Activated CD4-positive, alpha-beta T cell treated with anti-CD3 and anti-CD28 coated beads, Interleukin-2, Interleukin-6, amounts not matched to agents 100 ng/mL and 50 ng/mL, durations not matched to agents 16 hours and 8 hours (primary cell): ENCODE results near the gene KCNQ1.

Experiments used
- DNase-seq: peaks from one replicate; pipeline ENCODE4 v3.0.0-alpha.2; 2020

KCNQ1 gene

DNA sequence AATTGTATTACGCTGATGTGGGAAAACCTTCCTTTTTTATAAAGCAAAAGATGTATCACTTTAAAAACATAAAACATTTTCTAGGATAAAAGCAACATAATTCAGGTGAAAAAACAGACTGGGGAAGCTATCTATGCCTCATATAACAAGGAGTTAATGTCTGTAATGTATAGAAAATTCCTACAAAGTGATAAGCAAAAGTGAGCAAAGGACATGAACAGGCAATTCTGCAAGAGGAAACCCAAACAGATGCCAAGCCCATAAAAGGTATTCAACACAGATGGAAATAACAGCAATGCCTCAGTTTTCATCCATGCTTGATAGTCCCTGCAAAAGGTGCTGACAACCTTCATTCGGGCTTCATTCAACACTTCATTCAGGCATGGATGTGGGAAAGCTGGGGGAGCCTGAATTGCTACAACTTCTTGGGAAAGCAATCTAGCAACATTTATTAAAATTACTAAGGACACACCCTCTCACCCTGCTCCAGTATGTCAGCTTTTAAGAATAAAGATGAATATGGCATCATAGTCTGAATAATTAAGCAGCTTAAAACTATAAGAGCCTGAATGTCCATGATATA, 215.6 kb downstream of the KCNQ1 start:
- no peak for DNase-seq

- no peak for DNase-seq
Measured at GRCh38 chr11:2661173-2662023, 216.6 kb downstream of the KCNQ1 start.

- no peak for DNase-seq
Measured at GRCh38 chr11:2662024-2662312, 217.2 kb downstream of the KCNQ1 start.

DNA sequence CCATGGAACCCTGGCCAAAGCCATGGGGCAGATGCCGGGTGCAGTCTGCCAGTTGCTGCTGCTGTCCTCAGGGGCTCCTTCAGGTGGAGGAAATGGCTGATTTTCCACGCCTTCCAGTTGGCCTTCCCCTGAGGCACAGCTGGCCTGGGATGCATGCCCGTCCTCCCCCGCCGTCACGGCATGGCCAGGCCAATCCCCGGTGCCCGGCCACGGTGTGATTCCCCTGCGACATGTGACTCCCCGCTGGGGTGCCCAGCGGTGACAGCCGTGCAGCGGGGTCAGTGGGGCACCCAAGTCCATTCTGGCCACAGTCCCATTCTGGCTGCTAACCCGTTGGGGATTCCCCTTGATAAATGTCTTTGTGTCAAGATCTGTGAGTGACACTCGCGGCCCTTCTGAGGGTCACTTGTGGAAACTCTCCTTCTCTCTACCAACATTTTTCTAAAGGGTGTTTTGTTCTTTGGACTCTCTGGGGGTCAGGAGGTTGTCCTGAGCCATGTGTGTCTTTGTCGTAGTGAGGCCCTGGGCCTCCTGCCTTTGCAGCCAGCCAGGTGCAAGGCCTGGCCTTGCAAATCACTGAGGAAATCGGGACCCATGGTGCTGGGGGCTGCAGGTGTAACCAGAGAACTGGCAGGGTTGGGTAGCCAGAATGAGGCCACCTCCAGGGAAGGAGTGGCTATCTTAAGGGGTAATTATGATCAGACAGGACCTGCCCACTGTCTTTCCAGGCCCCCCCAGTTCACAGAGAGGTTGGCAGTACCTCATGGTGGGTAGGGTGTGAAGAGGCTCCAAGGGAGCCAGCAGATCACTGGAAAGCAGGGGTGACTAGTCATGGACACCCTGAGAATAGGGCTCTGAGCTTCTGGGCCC, 217.9 kb downstream of the KCNQ1 start:
- no peak for DNase-seq

- no peak for DNase-seq
Measured at GRCh38 chr11:2663506-2663905, 218.7 kb downstream of the KCNQ1 start.

- DNase-seq, result no peak
Measured at GRCh38 chr11:2663915-2664314, 219.1 kb downstream of the KCNQ1 start.

DNA sequence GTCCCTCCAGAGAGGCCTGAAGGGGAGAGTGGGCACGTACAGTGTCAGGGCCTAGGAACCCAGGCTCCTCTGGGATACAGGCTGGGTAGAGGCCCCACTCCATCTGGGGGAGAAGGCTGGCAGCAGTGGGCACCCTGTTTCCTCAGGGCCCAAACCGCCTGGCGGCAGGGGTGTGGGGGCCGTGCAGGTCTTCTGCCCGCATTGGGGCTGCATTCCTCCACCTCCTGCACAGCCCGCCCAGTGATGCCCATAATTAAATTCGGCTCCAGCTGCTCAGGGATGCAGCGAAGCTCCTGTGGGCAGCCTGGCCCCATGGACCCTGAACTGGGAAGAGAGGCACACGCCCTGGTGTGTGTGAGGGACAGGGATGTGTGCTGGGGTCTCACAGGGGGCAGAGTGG, 219.6 kb downstream of the KCNQ1 start:
- no peak for DNase-seq

- no peak for DNase-seq
Measured at GRCh38 chr11:2664791-2665525, 220.2 kb downstream of the KCNQ1 start.

- no peak for DNase-seq
Measured at GRCh38 chr11:2665526-2666400, 221.0 kb downstream of the KCNQ1 start.

- no peak for DNase-seq
Measured at GRCh38 chr11:2666401-2666741, 221.6 kb downstream of the KCNQ1 start.

DNA sequence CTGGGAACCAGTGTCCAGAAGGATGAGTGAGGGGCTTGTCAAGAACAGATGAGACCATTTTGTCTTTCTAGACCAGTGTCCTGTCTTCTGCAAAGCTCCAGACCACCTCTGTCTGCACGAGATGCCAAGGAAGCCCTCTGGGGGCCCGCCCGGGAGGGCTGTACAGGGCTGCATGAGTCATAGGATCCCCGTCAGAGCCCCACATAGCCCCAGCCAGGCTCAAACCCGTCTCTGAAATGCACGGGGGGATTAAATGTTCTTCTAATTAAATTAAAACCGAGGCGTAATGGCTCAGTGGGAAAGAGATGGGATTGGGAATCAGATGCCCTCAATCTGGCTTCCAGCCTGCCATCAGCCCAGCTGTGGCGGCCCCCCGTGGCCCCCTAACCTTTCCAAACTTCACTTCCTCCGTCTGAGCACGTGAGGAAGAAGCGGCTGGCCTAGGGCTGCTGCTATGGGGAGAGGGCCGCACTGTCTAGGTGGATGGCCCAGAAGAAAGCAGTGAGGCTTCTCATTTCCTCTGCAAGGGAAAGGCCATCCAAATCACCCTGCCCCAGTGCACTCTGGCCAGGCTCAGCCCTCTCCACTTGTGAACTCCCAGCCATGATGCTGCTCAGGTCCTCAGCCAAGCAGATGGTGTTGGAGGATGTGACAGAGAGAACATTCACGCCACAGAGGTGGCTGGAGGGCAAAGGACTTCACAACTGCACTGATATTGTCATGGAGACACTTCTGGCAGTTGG, 222.2 kb downstream of the KCNQ1 start:
- no peak for DNase-seq

DNA sequence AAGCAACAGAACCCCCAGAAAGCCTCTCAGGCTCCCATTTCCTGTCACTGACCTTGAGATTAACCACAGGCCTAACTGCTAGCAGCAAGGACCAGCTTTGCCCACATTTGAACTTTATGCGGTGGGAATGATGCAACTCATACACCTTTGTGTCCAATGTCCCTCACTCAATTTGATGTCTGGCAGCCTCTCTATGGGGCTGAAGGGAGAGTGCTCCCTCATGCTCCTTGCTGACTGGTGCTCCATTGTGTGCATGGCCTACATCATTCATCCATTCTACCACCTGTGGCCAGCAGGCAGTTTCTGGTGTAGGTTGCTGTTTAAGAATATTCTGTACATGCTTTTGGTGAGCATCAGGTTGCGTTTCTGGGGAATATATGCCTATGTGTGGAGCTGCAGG, 223.1 kb downstream of the KCNQ1 start:
- DNase-seq, result no peak

GRCh38 chr11:2668876-2669275, 224.1 kb downstream of the KCNQ1 start:
- no peak for DNase-seq

GRCh38 chr11:2669634-2670469, 225.0 kb downstream of the KCNQ1 start:
- DNase-seq, result no peak

DNA sequence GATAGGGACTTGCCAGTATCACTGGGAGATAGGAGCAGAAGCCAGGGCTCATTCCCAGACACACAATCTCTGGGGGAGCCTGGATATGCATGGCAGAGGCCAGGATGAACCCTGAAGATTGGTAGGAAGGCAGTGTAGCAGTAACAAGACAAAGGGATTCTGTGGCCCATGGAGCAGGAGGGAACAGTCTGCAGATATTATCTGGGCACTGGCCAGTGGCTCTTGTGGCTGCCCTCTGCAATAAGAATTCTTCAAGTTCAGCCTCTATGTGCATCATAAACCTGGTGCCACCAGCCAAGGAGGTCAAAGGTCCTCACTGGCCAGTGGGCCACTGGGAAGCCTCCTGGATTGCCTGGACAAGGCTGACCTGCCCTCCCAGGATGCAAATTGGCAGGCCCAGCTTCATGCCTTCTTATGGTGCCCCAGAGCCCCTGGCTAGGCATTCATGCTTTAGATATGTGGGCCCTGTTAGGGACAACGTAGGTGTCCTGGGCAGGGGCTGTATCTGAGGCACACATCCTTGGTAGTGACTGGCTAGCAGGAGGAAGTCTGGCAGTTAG, 225.8 kb downstream of the KCNQ1 start:
- DNase-seq, result no peak

- DNase-seq, result no peak
Measured at GRCh38 chr11:2671748-2672147, 226.9 kb downstream of the KCNQ1 start.

- DNase-seq, result no peak
Measured at GRCh38 chr11:2672553-2673249, 227.9 kb downstream of the KCNQ1 start.

DNA sequence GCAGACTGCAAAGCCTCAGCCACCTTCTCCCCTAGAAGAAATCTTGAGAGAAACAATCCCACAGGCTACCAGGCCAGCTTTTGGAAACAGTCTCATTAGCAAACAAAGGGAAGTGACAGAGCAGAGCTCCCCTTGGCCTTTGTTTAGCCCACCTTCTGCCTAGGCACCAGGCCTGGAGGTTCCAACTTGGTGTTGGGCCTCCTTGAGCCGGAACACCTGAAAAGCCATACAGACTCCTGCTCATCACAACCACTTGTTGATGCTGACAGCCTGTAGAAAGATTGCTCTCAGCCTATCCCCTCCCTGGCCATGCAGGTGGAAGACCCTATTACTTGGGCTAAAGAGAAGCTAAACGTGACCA, 228.4 kb downstream of the KCNQ1 start:
- DNase-seq, result no peak

- no peak for DNase-seq
Measured at GRCh38 chr11:2673871-2674471, 229.2 kb downstream of the KCNQ1 start.
